HepG2 (cell line): ENCODE results near the gene CDKN1C. TPM values are rescaled to one million over a fixed set of nuclear protein-coding genes. Genes with fewer than 3 reads are reported as not detected.

Experiments used
- CSRNP2 ChIP-seq: sonication (generic); formaldehyde crosslinking; conservative IDR thresholded peaks from 2 replicates; pipeline ENCODE4 v1.8.0; 2022; ENCODE audit warnings: low read depth, missing genetic modification reagents
- HDAC6 ChIP-seq: fragments of 200-600 bp; sonication (generic); IDR thresholded peaks from 2 replicates; pipeline ENCODE4 v1.7.0; 2017; ENCODE audit warnings: mild to moderate bottlenecking, antibody characterized with exemption, low read length, low read depth
- HOXD1 ChIP-seq: sonication (generic); formaldehyde crosslinking; IDR thresholded peaks from 2 replicates; pipeline ENCODE4 v1.5.0; 2020; ENCODE audit warnings: missing genetic modification reagents
- MAZ ChIP-seq, 2 experiments: sonication (generic) in 1 of 2; formaldehyde crosslinking in 1 of 2; IDR thresholded peaks; 2 replicates each; pipeline versions ENCODE4 v1.5.0 to v1.6.1; 2012 to 2020; ENCODE audit warnings: low read depth in 2 of 2, mild to moderate bottlenecking in 2 of 2, borderline replicate concordance in 1 of 2, improper control_type of control experiment in 1 of 2, low read length in 1 of 2, missing genetic modification reagents in 1 of 2, moderate library complexity in 1 of 2
- MTF2 ChIP-seq: sonication (generic); formaldehyde crosslinking; IDR thresholded peaks from 2 replicates; pipeline ENCODE4 v1.5.0; 2020; ENCODE audit warnings: missing genetic modification reagents, borderline replicate concordance
- NAIF1 ChIP-seq: sonication (generic); formaldehyde crosslinking; IDR thresholded peaks from 2 replicates; pipeline ENCODE4 v1.5.0; 2020; ENCODE audit warnings: mild to moderate bottlenecking, missing genetic modification reagents, borderline replicate concordance
- NCOA1 ChIP-seq: sonication (generic); formaldehyde crosslinking; IDR thresholded peaks from 2 replicates; pipeline ENCODE4 v1.9.0; 2021; ENCODE audit warnings: missing genetic modification reagents
- PATZ1 ChIP-seq: sonication (generic); formaldehyde crosslinking; IDR thresholded peaks from 2 replicates; pipeline ENCODE4 v1.4.0; 2020; ENCODE audit warnings: missing genetic modification reagents
- POLR2AphosphoS5 ChIP-seq: IDR thresholded peaks from 2 replicates; pipeline ENCODE4 v1.6.1; 2012; ENCODE audit warnings: low read depth, low read length
- PPARG ChIP-seq: conservative IDR thresholded peaks from 2 replicates; pipeline ENCODE4 v1.6.1; 2016; ENCODE audit warnings: missing biosample characterization, missing genetic modification reagents
- RARG ChIP-seq: sonication (generic); formaldehyde crosslinking; IDR thresholded peaks from 2 replicates; pipeline ENCODE4 v1.4.0; 2020; ENCODE audit warnings: low read depth, mild to moderate bottlenecking, missing genetic modification reagents
- SMAD1 ChIP-seq: sonication (generic); formaldehyde crosslinking; IDR thresholded peaks from 2 replicates; pipeline ENCODE4 v1.4.0; 2020; ENCODE audit warnings: missing genetic modification reagents, low read depth, mild to moderate bottlenecking, borderline replicate concordance
- SMC3 ChIP-seq: IDR thresholded peaks from 2 replicates; pipeline ENCODE4 v1.6.1; 2011; ENCODE audit warnings: low read length, improper control_type of control experiment
- SRSF1 ChIP-seq: fragments of 200-400 bp; formaldehyde crosslinking; optimal IDR thresholded peaks from 2 replicates; pipeline ENCODE3; 2017; ENCODE audit warnings: mild to moderate bottlenecking, low read depth, low read length, moderate library complexity
- STAT6 ChIP-seq: sonication (generic); formaldehyde crosslinking; IDR thresholded peaks from 2 replicates; pipeline ENCODE4 v1.4.0; 2020; ENCODE audit warnings: missing genetic modification reagents, mild to moderate bottlenecking, borderline replicate concordance
- WIZ ChIP-seq: sonication (generic); formaldehyde crosslinking; IDR thresholded peaks from 2 replicates; pipeline ENCODE4 v1.5.1; 2020; ENCODE audit warnings: mild to moderate bottlenecking, missing genetic modification reagents
- YEATS4 ChIP-seq: sonication (generic); formaldehyde crosslinking; IDR thresholded peaks from 2 replicates; pipeline ENCODE4 v1.4.0; 2020; ENCODE audit warnings: missing genetic modification reagents, borderline replicate concordance
- ZFP82 ChIP-seq: sonication (generic); formaldehyde crosslinking; IDR thresholded peaks from 2 replicates; pipeline ENCODE4 v1.5.1; 2020; ENCODE audit warnings: mild to moderate bottlenecking, missing genetic modification reagents, borderline replicate concordance
- ZNF20 ChIP-seq: sonication (generic); formaldehyde crosslinking; IDR thresholded peaks from 2 replicates; pipeline ENCODE4 v1.4.0; 2020; ENCODE audit warnings: mild to moderate bottlenecking, moderate library complexity, missing genetic modification reagents
- ZNF263 ChIP-seq: sonication (generic); formaldehyde crosslinking; IDR thresholded peaks from 2 replicates; pipeline ENCODE4 v1.4.0; 2020; ENCODE audit warnings: missing genetic modification reagents
- ZNF331 ChIP-seq: sonication (generic); formaldehyde crosslinking; IDR thresholded peaks from 2 replicates; pipeline ENCODE4 v1.4.0; 2020; ENCODE audit warnings: missing genetic modification reagents
- ZNF460 ChIP-seq: sonication (generic); formaldehyde crosslinking; IDR thresholded peaks from 2 replicates; pipeline ENCODE4 v1.5.1; 2020; ENCODE audit warnings: missing genetic modification reagents, mild to moderate bottlenecking, borderline replicate concordance
- ZNF468 ChIP-seq: sonication (generic); formaldehyde crosslinking; IDR thresholded peaks from 2 replicates; pipeline ENCODE4 v1.8.0; 2022; ENCODE audit warnings: mild to moderate bottlenecking, moderate library complexity, missing genetic modification reagents
- ZNF496 ChIP-seq: sonication (generic); formaldehyde crosslinking; IDR thresholded peaks from 2 replicates; pipeline ENCODE4 v1.8.1; 2023; ENCODE audit warnings: mild to moderate bottlenecking, moderate library complexity, missing genetic modification reagents; ENCODE audit not compliant: insufficient replicate concordance
- ZNF564 ChIP-seq: sonication (generic); formaldehyde crosslinking; IDR thresholded peaks from 2 replicates; pipeline ENCODE4 v1.8.1; 2023; ENCODE audit warnings: mild to moderate bottlenecking, missing genetic modification reagents
- polyA plus RNA-seq, 8 experiments: library from polyadenylated mRNA; depleted of rRNA in 3 of 8; stranded (reverse) in 7 of 8; unstranded in 1 of 8; fragments of >200 nt; fragmentation: Illumina TruSeq in 4 of 8; extraction: Trizol in 4 of 8; gene quantifications; 2 replicates each; pipeline versions ENCODE4 v1.2.1 to v1.2.3, GENCODE V29; 2011 to 2016; ENCODE audit warnings: low read depth in 4 of 8, missing spikeins in 1 of 8, mixed read lengths in 1 of 8; ENCODE audit not compliant: insufficient read depth in 1 of 8
- total RNA-seq, 5 experiments: library from RNA; depleted of rRNA; stranded (reverse); fragments of >200 nt; fragmentation: Illumina TruSeq; extraction: Trizol; gene quantifications; 2 replicates each; pipeline ENCODE4 v1.2.3, GENCODE V29; 2016; ENCODE audit warnings: low read depth in 1 of 5

Gene CDKN1C
- total and polyA plus RNA-seq, 2 of the 13 experiments (the other 11 are each of a cell fraction or from before 2014, with no cell fraction given), result not detected

- TF ChIP-seq ZNF263 (CRISPR knock-in tag) (no peak), POLR2AphosphoS5 (no peak), YEATS4 (no peak), PPARG (CRISPR knock-in tag) (no peak), ZNF331 (CRISPR knock-in tag) (no peak), ZFP82 (CRISPR knock-in tag) (no peak), SMAD1 (no peak), SMC3 (no peak), ZNF20 (CRISPR knock-in tag) (no peak), ZNF468 (no peak), ZNF496 (no peak), MAZ (IDR thresholded peaks at IDR 0.05; ENCODE audit: borderline replicate concordance, low read depth, low read length) (no peak), MAZ (CRISPR knock-in tag; IDR thresholded peaks at IDR 0.05; ENCODE audit: low read depth) (peak; percentile 49; the same call in 1 of the 2 replicates), NAIF1 (no peak), WIZ (CRISPR knock-in tag) (no peak), CSRNP2 (CRISPR knock-in tag) (no peak), HDAC6 (no peak), PATZ1 (CRISPR knock-in tag) (peak; percentile 78), STAT6 (CRISPR knock-in tag) (no peak), HOXD1 (CRISPR knock-in tag) (no peak), ZNF460 (no peak), MTF2 (CRISPR knock-in tag) (no peak), NCOA1 (CRISPR knock-in tag) (no peak), ZNF564 (CRISPR knock-in tag) (no peak), SRSF1 (peak; percentile 74), RARG (CRISPR knock-in tag) (no peak)
Measured at GRCh38 chr11:2929950-2930703, 44.6 kb upstream of the CDKN1C start (continued).
